GM06990 (cell line): ENCODE data around the gene CUX1.
A peak's percentile ranks its signal among the peaks of the same experiment; 100 is the strongest.

Source experiments
- DNase-seq: peaks from one replicate; pipeline ENCODE4 v3.0.0-alpha.2; 2011; ENCODE audit not compliant: insufficient read length; ENCODE audit errors: extremely low read depth
- H3K27me3 ChIP-seq: replicated peaks from 2 replicates; pipeline ENCODE4 v1.6.0; 2011; ENCODE audit warnings: low read length; ENCODE audit not compliant: control insufficient read depth, insufficient read depth
- H3K36me3 ChIP-seq: 2 replicates; pipeline ENCODE4 v1.5.1; 2011; ENCODE audit warnings: low read length; ENCODE audit not compliant: control insufficient read depth, insufficient read depth
- H3K4me3 ChIP-seq: replicated peaks from 2 replicates; pipeline ENCODE4 v1.5.1; 2011; ENCODE audit warnings: low read depth, mild to moderate bottlenecking, control low read depth, low read length
- TF ChIP-seq, protein P1 (sequence below): IDR thresholded peaks from 2 replicates; pipeline ENCODE4 v1.5.1; 2011; ENCODE audit warnings: low read length, control low read depth, mild to moderate bottlenecking, inconsistent platforms; ENCODE audit not compliant: insufficient read depth, poor library complexity, severe bottlenecking

CUX1 gene

DNA sequence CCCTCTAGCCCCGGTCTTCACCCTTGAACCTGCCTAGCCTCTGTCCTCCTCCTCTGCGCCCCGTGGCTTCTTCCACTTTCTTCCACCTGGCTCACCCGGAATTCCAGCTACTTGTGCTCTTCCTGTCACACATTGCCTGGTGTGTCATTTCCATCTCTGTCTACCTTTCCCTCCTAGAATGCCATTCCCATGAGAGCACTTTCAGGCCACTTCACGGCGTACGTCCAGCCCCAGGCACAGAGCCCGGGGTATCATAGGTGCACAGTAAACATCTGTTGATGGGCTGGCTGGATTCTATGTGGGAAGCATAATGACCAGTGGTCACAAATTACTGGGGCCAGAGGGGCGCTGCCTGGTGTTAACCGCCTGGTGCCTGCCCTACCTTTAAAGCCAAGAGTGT, 161.3 kb downstream of the CUX1 start:
- TF ChIP-seq, protein P1, sequence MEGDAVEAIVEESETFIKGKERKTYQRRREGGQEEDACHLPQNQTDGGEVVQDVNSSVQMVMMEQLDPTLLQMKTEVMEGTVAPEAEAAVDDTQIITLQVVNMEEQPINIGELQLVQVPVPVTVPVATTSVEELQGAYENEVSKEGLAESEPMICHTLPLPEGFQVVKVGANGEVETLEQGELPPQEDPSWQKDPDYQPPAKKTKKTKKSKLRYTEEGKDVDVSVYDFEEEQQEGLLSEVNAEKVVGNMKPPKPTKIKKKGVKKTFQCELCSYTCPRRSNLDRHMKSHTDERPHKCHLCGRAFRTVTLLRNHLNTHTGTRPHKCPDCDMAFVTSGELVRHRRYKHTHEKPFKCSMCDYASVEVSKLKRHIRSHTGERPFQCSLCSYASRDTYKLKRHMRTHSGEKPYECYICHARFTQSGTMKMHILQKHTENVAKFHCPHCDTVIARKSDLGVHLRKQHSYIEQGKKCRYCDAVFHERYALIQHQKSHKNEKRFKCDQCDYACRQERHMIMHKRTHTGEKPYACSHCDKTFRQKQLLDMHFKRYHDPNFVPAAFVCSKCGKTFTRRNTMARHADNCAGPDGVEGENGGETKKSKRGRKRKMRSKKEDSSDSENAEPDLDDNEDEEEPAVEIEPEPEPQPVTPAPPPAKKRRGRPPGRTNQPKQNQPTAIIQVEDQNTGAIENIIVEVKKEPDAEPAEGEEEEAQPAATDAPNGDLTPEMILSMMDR, result no peak

DNA sequence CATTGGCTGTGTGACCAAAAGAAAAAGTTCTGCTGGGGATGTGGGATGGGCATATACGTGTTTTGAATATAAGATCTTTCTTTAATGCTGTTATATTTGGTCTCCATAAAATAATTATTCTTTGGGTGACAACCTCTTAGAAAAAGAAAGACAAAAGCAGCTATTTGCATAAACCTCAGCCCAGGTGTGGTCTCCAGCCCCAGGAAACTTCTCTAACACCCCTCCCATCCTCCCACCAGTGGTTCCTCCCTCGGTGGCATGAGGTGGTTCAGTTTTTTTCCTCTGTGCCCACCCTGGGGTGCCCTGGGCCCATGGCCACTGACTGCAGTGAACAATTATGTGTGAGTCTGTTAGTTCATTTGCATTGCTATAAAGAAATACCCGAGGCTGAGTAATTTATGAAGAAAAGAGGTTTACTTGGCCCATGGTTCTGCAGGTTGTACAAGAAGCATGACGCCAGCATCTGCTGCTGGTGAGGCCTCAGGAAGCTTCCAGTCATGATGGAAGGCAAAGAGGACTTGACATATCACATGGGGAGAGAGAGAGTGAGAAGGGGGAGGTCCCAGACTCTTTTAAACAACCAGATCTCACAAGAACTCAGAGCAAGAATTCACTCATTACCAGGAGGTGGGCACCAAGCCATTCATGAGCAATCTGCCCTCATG, 165.9 kb downstream of the CUX1 start:
- Histone ChIP-seq H3K4me3 (no peak overlapping the region), H3K36me3 (peaks cover 1% of the 10 kb centered on the region; the same call in 1 of the 2 replicates), H3K27me3 (no peaks in the 10 kb centered on the region)
- no peak for DNase-seq
- TF ChIP-seq, protein P1, result no peak

More for the DNA sequence above, 161.3 kb downstream of the CUX1 start:
- H3K27me3 ChIP-seq, result no peaks in the 10 kb centered on the region
- no peaks in the 10 kb centered on the region for H3K36me3 ChIP-seq
- no peak overlapping the region for H3K4me3 ChIP-seq
- DNase-seq, result no peak

DNA sequence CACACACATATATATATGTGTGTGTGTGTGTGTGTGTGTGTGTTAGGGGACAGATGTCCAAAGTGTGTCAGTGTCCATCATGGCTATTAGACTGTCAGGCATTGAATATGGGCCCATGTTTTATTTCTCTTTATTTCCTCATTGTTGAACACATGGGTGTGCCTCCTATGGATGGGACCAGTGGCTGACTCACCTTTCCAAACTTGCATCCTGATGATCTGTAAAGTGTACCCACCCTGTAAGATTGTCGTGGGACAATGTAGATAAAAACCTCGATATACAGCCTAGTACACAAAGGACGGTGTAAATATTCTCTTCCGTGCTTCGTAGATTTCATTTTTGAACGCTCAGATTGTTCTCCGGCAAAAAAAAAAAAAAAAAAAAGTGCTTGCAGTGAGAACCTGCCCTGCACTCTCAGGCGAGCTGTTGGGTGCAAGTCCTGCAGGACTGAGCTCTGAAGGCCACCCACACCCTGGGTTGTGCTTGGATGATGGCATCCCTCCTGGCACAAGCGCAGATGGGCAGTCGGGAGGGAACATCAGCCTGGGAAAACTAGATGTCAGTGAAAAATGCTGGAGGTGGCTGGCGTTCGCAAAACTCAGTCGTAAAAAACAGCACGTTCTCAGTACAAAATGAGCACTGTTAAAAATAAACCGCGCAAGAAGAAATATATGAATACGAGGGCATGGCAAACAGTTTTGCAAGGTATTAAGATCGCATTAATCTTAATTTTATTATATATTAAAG, 166.9 kb downstream of the CUX1 start:
- Histone ChIP-seq H3K36me3 (peaks cover 1% of the 10 kb centered on the region; the same call in 1 of the 2 replicates), H3K27me3 (no peaks in the 10 kb centered on the region), H3K4me3 (no peak overlapping the region)
- no peak for DNase-seq
- TF ChIP-seq, protein P1, result no peak

DNA sequence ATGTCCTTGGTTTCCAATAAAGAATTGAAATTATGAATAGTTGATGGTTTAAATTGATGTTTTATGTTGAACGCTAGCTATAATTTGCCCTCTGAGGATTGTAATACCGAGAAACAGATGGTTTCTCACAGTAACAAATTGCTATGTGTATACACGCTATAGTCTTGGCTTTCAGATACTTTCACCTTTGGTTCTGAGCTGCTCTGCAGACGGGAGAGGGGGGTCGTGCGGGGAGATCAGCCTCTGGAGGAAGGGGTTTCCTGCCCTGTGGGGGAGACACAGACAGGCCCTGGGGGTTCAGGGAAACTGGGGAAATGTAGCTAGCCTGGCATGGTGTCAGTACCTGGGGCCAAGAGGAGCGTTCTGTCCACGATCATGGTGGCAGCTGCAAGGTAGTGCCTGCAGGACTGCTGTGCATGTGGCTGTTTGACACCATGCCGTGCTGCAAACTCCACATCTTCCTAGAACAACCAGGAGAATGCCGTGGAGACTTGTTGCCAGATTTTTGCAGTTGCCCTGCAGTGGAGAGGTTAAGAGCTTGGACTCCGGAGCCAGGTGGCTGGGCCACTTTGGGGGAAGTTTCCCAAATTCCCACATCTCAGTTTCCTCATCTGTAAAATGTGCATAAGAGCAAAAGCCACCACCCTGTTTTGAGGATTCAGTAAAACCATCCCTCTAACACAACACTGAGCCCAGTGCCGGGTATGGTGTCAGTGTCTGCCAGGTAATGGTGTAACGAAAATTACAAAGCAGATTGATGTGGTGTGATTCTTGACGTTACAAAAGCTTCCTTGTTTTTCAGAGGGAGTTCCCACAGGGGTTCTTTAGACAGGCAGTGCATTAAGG, 167.9 kb downstream of the CUX1 start:
- H3K4me3 ChIP-seq, result peak overlapping the region; percentile 30; the same call in 1 of the 2 replicates
- H3K27me3 ChIP-seq, result no peaks in the 10 kb centered on the region
- TF ChIP-seq, protein P1, result no peak
- peaks cover 1% of the 10 kb centered on the region; the same call in 1 of the 2 replicates for H3K36me3 ChIP-seq
- DNase-seq, result peak; percentile 66

DNA sequence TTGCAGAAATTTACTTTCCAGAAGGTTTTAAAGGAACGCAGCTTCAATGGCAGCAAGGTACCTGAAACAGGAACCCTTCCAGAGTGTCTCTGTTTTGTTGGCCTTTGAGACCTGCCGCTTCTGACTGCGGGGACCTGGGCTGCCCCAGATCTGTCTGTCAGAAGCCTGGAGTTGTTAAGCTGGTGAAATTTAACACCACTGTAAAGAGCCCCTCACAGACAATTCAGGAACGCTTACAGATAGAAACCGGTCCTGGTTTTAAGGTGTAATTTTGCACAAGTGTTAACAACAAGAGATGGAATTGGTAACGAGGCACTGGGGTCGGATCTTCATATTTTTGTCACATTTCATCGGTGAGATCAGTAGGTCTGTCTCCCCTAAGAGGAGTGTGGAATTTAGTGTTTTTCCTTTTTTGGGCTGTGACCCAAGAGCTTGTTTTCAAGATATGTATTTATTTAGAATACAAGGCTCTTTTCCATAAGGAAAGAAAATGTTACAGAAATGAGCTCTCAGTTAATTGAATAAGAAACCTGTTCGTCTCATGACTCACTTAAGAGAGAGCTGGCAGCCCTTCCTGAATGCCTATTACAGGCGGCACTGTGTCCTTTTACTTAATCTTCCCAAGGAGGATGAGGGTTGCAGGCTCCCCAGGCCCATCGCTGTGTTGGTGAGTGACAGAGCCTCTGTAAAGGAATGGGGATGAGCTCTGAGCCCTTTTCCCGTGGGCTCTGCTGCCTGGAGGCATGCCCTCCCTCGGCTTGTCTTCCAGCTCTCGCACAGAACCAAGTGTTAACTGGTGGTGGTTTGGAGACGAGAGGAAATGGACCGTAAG, 168.7 kb downstream of the CUX1 start:
- TF ChIP-seq, protein P1, result no peak
- no peak for DNase-seq
- Histone ChIP-seq H3K27me3 (no peaks in the 10 kb centered on the region), H3K36me3 (peaks cover 1% of the 10 kb centered on the region; the same call in 1 of the 2 replicates), H3K4me3 (no peak overlapping the region)
